Activated T-cell treated with anti-CD3 and anti-CD28 coated beads, Interleukin-2, amount 50 U/mL, for 24 hours (primary cell): ENCODE results near the gene TMEM132E.

ENCODE experiments used
- DNase-seq: peaks from one replicate; pipeline ENCODE4 v3.0.0-alpha.2; 2020
- H3K27ac Mint-ChIP-seq: 2 replicates; pipeline ENCODE4 v1.8.0; 2020; ENCODE audit warnings: mild to moderate bottlenecking, mixed read lengths
- H3K27me3 Mint-ChIP-seq: 2 replicates; pipeline ENCODE4 v1.8.0; 2020; ENCODE audit warnings: mixed read lengths
- H3K36me3 Mint-ChIP-seq: 2 replicates; pipeline ENCODE4 v1.8.0; 2020; ENCODE audit warnings: low read depth, mixed read lengths
- H3K4me1 Mint-ChIP-seq: 2 replicates; pipeline ENCODE4 v1.8.0; 2020; ENCODE audit warnings: low read depth, mixed read lengths
- H3K4me3 Mint-ChIP-seq: 2 replicates; pipeline ENCODE4 v1.8.0; 2020; ENCODE audit warnings: mild to moderate bottlenecking, moderate library complexity, mixed read lengths
- H3K9me3 Mint-ChIP-seq: 2 replicates; pipeline ENCODE4 v1.8.0; 2020; ENCODE audit warnings: mixed read lengths

The TMEM132E gene

GRCh38 chr17:34556931-34557330 is 22.5 kb upstream of the TMEM132E start:
- Mint-ChIP-seq H3K9me3 (no peaks in the 10 kb centered on the region), H3K4me3 (no peak overlapping the region), H3K27ac (no peak overlapping the region), H3K27me3 (peaks cover 25% of the 10 kb centered on the region), H3K36me3 (no peaks in the 10 kb centered on the region), H3K4me1 (no peaks in the 10 kb centered on the region)
- DNase-seq, result no peak

- H3K4me3 Mint-ChIP-seq, result no peak overlapping the region
- no peaks in the 10 kb centered on the region for H3K9me3 Mint-ChIP-seq
- peaks cover 18% of the 10 kb centered on the region for H3K27me3 Mint-ChIP-seq
- no peaks in the 10 kb centered on the region for H3K4me1 Mint-ChIP-seq
- DNase-seq, result no peak
- H3K36me3 Mint-ChIP-seq, result no peaks in the 10 kb centered on the region
- no peak overlapping the region for H3K27ac Mint-ChIP-seq
Measured at GRCh38 chr17:34561328-34561727, 18.1 kb upstream of the TMEM132E start.

GRCh38 chr17:34562387-34562786 is 17.0 kb upstream of the TMEM132E start:
- no peak for DNase-seq
- H3K27ac Mint-ChIP-seq, result no peak overlapping the region
- H3K4me1 Mint-ChIP-seq, result no peaks in the 10 kb centered on the region
- H3K36me3 Mint-ChIP-seq, result no peaks in the 10 kb centered on the region
- no peak overlapping the region for H3K4me3 Mint-ChIP-seq
- H3K9me3 Mint-ChIP-seq, result no peaks in the 10 kb centered on the region
- H3K27me3 Mint-ChIP-seq, result peaks cover 18% of the 10 kb centered on the region

- Mint-ChIP-seq H3K9me3 (no peaks in the 10 kb centered on the region), H3K27me3 (peaks cover 27% of the 10 kb centered on the region), H3K4me3 (no peak overlapping the region), H3K27ac (no peak overlapping the region), H3K36me3 (no peaks in the 10 kb centered on the region), H3K4me1 (no peaks in the 10 kb centered on the region)
- no peak for DNase-seq
Measured at GRCh38 chr17:34565713-34566112, 13.7 kb upstream of the TMEM132E start.

- Mint-ChIP-seq H3K4me1 (no peaks in the 10 kb centered on the region), H3K27ac (no peak overlapping the region), H3K36me3 (no peaks in the 10 kb centered on the region), H3K27me3 (peaks cover 30% of the 10 kb centered on the region), H3K4me3 (no peak overlapping the region), H3K9me3 (no peaks in the 10 kb centered on the region)
- DNase-seq, result no peak
Measured at GRCh38 chr17:34566201-34566600, 13.2 kb upstream of the TMEM132E start.

GRCh38 chr17:34566873-34567272 is 12.5 kb upstream of the TMEM132E start:
- no peak for DNase-seq
- no peak overlapping the region for H3K4me3 Mint-ChIP-seq

GRCh38 chr17:34567691-34568465 is 11.5 kb upstream of the TMEM132E start:
- peaks cover 41% of the 10 kb centered on the region for H3K27me3 Mint-ChIP-seq
- no peaks in the 10 kb centered on the region for H3K36me3 Mint-ChIP-seq
- no peaks in the 10 kb centered on the region for H3K9me3 Mint-ChIP-seq
- H3K27ac Mint-ChIP-seq, result no peak overlapping the region
- no peaks in the 10 kb centered on the region for H3K4me1 Mint-ChIP-seq
- DNase-seq, result no peak
- H3K4me3 Mint-ChIP-seq, result no peak overlapping the region

More at GRCh38 chr17:34566873-34567272, 12.5 kb upstream of the TMEM132E start:
- Mint-ChIP-seq H3K36me3 (no peaks in the 10 kb centered on the region), H3K9me3 (no peaks in the 10 kb centered on the region), H3K27ac (no peak overlapping the region), H3K4me1 (no peaks in the 10 kb centered on the region), H3K27me3 (peaks cover 31% of the 10 kb centered on the region)

GRCh38 chr17:34568953-34569352 is 10.4 kb upstream of the TMEM132E start:
- H3K4me1 Mint-ChIP-seq, result no peaks in the 10 kb centered on the region

GRCh38 chr17:34569591-34569990 is 9.8 kb upstream of the TMEM132E start:
- no peaks in the 10 kb centered on the region for H3K36me3 Mint-ChIP-seq
- no peak overlapping the region for H3K4me3 Mint-ChIP-seq
- no peak overlapping the region for H3K27ac Mint-ChIP-seq
- H3K9me3 Mint-ChIP-seq, result no peaks in the 10 kb centered on the region
- no peaks in the 10 kb centered on the region for H3K4me1 Mint-ChIP-seq
- H3K27me3 Mint-ChIP-seq, result peaks cover 44% of the 10 kb centered on the region
- no peak for DNase-seq

More at GRCh38 chr17:34568953-34569352, 10.4 kb upstream of the TMEM132E start:
- H3K27ac Mint-ChIP-seq, result no peak overlapping the region
- no peaks in the 10 kb centered on the region for H3K9me3 Mint-ChIP-seq
- H3K4me3 Mint-ChIP-seq, result no peak overlapping the region
- H3K27me3 Mint-ChIP-seq, result peaks cover 43% of the 10 kb centered on the region
- H3K36me3 Mint-ChIP-seq, result no peaks in the 10 kb centered on the region
- no peak for DNase-seq

GRCh38 chr17:34570506-34570905 is 8.9 kb upstream of the TMEM132E start:
- Mint-ChIP-seq H3K9me3 (no peaks in the 10 kb centered on the region), H3K4me3 (no peak overlapping the region), H3K4me1 (no peaks in the 10 kb centered on the region), H3K27ac (no peak overlapping the region), H3K27me3 (peaks cover 53% of the 10 kb centered on the region), H3K36me3 (no peaks in the 10 kb centered on the region)
- no peak for DNase-seq

- no peak for DNase-seq
- Mint-ChIP-seq H3K27ac (no peak overlapping the region), H3K4me1 (no peaks in the 10 kb centered on the region), H3K9me3 (no peaks in the 10 kb centered on the region), H3K36me3 (no peaks in the 10 kb centered on the region), H3K27me3 (peaks cover 64% of the 10 kb centered on the region), H3K4me3 (no peak overlapping the region)
Measured at GRCh38 chr17:34571428-34572130, 7.8 kb upstream of the TMEM132E start.

GRCh38 chr17:34572483-34572882 is 6.9 kb upstream of the TMEM132E start:
- peaks cover 73% of the 10 kb centered on the region for H3K27me3 Mint-ChIP-seq
- no peak for DNase-seq
- no peaks in the 10 kb centered on the region for H3K9me3 Mint-ChIP-seq
- H3K36me3 Mint-ChIP-seq, result no peaks in the 10 kb centered on the region
- H3K4me3 Mint-ChIP-seq, result no peak overlapping the region
- H3K4me1 Mint-ChIP-seq, result no peaks in the 10 kb centered on the region
- H3K27ac Mint-ChIP-seq, result no peak overlapping the region

GRCh38 chr17:34575182-34575581 is 4.2 kb upstream of the TMEM132E start:
- no peaks in the 10 kb centered on the region for H3K9me3 Mint-ChIP-seq
- DNase-seq, result no peak
- no peak overlapping the region for H3K4me3 Mint-ChIP-seq
- no peak overlapping the region for H3K27ac Mint-ChIP-seq
- H3K27me3 Mint-ChIP-seq, result peaks cover 94% of the 10 kb centered on the region
- no peaks in the 10 kb centered on the region for H3K36me3 Mint-ChIP-seq
- H3K4me1 Mint-ChIP-seq, result peaks cover 11% of the 10 kb centered on the region

- H3K4me3 Mint-ChIP-seq, result no peak overlapping the region
- no peaks in the 10 kb centered on the region for H3K36me3 Mint-ChIP-seq
- no peak for DNase-seq
- no peaks in the 10 kb centered on the region for H3K9me3 Mint-ChIP-seq
- H3K27me3 Mint-ChIP-seq, result peaks cover 91% of the 10 kb centered on the region
- peaks cover 16% of the 10 kb centered on the region for H3K4me1 Mint-ChIP-seq
- no peak overlapping the region for H3K27ac Mint-ChIP-seq
Measured at GRCh38 chr17:34578016-34578415, 1.4 kb upstream of the TMEM132E start.

GRCh38 chr17:34578656-34579016 is 746 bp upstream of the TMEM132E start:
- no peaks in the 10 kb centered on the region for H3K9me3 Mint-ChIP-seq

More at GRCh38 chr17:34578656-34579016, 746 bp upstream of the TMEM132E start:
- no peak overlapping the region for H3K4me3 Mint-ChIP-seq
- H3K27ac Mint-ChIP-seq, result no peak overlapping the region
- H3K36me3 Mint-ChIP-seq, result no peaks in the 10 kb centered on the region
- H3K4me1 Mint-ChIP-seq, result peaks cover 16% of the 10 kb centered on the region
- DNase-seq, result no peak
- H3K27me3 Mint-ChIP-seq, result peaks cover 91% of the 10 kb centered on the region
